WTC11 (cell line): ENCODE results near the gene DHX36. TPM values are rescaled to one million over a fixed set of nuclear protein-coding genes. Genes with fewer than 3 reads are reported as not detected.

ENCODE experiments used
- FOXP1 ChIP-seq: sonication (generic); formaldehyde crosslinking; IDR thresholded peaks from 2 replicates; pipeline ENCODE4 v1.8.0; 2022; ENCODE audit warnings: missing genetic modification reagents, mild to moderate bottlenecking, moderate library complexity, borderline replicate concordance
- NR2C2 ChIP-seq: sonication (generic); formaldehyde crosslinking; IDR thresholded peaks from 2 replicates; pipeline ENCODE4 v1.8.0; 2022; ENCODE audit warnings: mild to moderate bottlenecking, missing genetic modification reagents
- SMAD3 ChIP-seq: sonication (generic); formaldehyde crosslinking; IDR thresholded peaks from 2 replicates; pipeline ENCODE4 v1.8.0; 2022; ENCODE audit warnings: missing genetic modification reagents, mild to moderate bottlenecking, borderline replicate concordance
- TP53 ChIP-seq: sonication (generic); formaldehyde crosslinking; IDR thresholded peaks from 2 replicates; pipeline ENCODE4 v1.8.1; 2023; ENCODE audit warnings: mild to moderate bottlenecking, missing genetic modification reagents
- ZMAT4 ChIP-seq: fragments of 250-450 bp; sonication (Bioruptor Pico); IDR thresholded peaks from 2 replicates; pipeline ENCODE4 v1.9.0; 2021; ENCODE audit warnings: mild to moderate bottlenecking
- ZNF281 ChIP-seq: sonication (generic); formaldehyde crosslinking; IDR thresholded peaks from 2 replicates; pipeline ENCODE4 v1.8.0; 2023; ENCODE audit warnings: mild to moderate bottlenecking, missing genetic modification reagents
- total RNA-seq: library from RNA; stranded (reverse); gene quantifications from 3 replicates; pipeline ENCODE4 v1.2.3, GENCODE V29; 2021
- TF ChIP-seq, protein P1 (sequence below): sonication (generic); formaldehyde crosslinking; IDR thresholded peaks from 2 replicates; pipeline ENCODE4 v1.8.0; 2022; ENCODE audit warnings: missing genetic modification reagents
- TF ChIP-seq, protein P2 (sequence below): fragments of 250-450 bp; sonication (Bioruptor Pico); IDR thresholded peaks from 2 replicates; pipeline ENCODE4 v1.9.0; 2021; ENCODE audit warnings: moderate library complexity, mild to moderate bottlenecking, inconsistent platforms, borderline replicate concordance

DHX36 gene
- total RNA-seq, 1 experiment from 2014 or later, result 100 TPM

GRCh38 chr3:154223519-154223918, 100.8 kb downstream of the DHX36 start (continued):
- TF ChIP-seq, protein P1, sequence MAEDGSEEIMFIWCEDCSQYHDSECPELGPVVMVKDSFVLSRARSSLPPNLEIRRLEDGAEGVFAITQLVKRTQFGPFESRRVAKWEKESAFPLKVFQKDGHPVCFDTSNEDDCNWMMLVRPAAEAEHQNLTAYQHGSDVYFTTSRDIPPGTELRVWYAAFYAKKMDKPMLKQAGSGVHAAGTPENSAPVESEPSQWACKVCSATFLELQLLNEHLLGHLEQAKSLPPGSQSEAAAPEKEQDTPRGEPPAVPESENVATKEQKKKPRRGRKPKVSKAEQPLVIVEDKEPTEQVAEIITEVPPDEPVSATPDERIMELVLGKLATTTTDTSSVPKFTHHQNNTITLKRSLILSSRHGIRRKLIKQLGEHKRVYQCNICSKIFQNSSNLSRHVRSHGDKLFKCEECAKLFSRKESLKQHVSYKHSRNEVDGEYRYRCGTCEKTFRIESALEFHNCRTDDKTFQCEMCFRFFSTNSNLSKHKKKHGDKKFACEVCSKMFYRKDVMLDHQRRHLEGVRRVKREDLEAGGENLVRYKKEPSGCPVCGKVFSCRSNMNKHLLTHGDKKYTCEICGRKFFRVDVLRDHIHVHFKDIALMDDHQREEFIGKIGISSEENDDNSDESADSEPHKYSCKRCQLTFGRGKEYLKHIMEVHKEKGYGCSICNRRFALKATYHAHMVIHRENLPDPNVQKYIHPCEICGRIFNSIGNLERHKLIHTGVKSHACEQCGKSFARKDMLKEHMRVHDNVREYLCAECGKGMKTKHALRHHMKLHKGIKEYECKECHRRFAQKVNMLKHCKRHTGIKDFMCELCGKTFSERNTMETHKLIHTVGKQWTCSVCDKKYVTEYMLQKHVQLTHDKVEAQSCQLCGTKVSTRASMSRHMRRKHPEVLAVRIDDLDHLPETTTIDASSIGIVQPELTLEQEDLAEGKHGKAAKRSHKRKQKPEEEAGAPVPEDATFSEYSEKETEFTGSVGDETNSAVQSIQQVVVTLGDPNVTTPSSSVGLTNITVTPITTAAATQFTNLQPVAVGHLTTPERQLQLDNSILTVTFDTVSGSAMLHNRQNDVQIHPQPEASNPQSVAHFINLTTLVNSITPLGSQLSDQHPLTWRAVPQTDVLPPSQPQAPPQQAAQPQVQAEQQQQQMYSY, result no peak
- TF ChIP-seq SMAD3 (CRISPR knock-in tag), result no peak
- TF ChIP-seq TP53 (CRISPR knock-in tag), result no peak
- TF ChIP-seq, protein P2, sequence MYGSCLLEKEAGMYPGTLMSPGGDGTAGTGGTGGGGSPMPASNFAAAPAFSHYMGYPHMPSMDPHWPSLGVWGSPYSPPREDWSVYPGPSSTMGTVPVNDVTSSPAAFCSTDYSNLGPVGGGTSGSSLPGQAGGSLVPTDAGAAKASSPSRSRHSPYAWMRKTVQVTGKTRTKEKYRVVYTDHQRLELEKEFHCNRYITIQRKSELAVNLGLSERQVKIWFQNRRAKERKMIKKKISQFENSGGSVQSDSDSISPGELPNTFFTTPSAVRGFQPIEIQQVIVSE (CRISPR knock-in tag), result no peak
- no peak for TF ChIP-seq FOXP1
- TF ChIP-seq ZNF281, result no peak
- no peak for TF ChIP-seq NR2C2 (CRISPR knock-in tag)
- no peak for TF ChIP-seq ZMAT4 (CRISPR knock-in tag)
- TF ChIP-seq, all 79 proteins: peak for 0

Other genes with a start within 250 kb of the DHX36 start
- 12.8 to 15.3 TPM (median 14.1 TPM) in 3 replicates for gene ARHGEF26, start 203.1 kb downstream of the DHX36 start, total RNA-seq
- 0.09 TPM in 1 of 3 replicates, not detected in the others for gene GPR149, start 105.7 kb upstream of the DHX36 start, total RNA-seq